NK-92 treated with Interleukin-12 subunit alpha and Interleukin-12 subunit beta, amount 100 ng/mL, for 24 hours (cell line): ENCODE data around the gene KATNBL1.

Experiments used
- DNase-seq: peaks from one replicate; lab custom pipeline; 2025; lab: John Stamatoyannopoulos, UW

KATNBL1 gene

DNA sequence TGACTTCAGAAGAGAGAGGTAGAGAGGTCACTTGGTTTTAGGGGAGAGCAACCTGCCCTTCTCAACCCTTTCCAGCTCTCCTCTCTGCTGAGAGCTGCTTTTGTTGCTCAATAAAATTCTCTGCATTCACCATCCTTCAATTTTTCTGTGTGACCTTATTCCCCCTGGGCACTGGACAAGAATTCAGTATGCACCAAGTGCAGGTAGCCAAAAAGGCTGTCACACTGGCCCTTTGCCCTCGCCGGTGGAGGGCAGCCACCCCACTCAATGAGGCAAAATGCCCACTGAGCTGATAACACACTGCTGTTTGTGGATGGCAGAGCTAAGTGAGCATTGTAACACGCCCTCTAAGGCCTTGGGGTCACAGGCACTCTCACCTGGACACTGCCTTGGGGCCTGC lies 95.2 kb downstream of the KATNBL1 start:
- DNase-seq, result no peak

DNA sequence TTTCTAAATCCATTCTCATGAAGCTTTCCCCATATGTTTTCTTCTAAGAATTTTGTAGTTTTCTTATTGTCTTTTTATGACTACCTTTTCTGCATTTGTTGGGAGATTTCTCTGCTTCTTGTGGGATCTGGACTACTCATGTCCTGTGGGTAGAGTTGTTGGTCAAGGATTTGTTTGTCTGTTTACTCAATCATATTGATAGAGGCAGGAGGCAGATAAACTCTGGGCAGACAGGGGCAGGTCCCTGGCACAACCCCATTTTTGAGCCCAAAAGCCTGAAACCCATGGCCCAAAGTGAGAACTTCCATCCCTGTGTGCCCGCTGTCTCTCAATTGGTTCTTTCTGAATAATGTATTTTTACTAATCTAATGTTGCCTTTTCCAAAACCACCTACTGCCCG lies 95.7 kb downstream of the KATNBL1 start:
- no peak for DNase-seq

DNA sequence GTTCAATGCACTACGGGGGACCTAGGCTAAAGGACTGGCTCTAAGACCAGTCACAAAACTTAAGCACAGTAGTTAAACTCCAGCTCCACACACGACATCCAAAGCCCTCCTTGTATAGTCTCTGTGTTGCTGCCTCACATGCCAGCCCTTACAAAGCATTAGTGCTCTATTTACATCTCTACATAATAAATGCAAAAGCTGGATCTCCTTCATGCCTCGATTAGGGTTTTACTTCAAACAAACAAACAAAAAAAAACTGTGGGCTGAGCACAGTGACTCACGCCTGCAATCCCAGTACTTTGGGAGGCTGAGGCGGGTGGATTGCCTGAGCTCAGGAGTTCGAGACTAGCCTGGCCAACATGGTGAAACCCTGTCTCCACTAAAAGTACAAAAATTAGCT lies 98.4 kb downstream of the KATNBL1 start:
- no peak for DNase-seq

DNA sequence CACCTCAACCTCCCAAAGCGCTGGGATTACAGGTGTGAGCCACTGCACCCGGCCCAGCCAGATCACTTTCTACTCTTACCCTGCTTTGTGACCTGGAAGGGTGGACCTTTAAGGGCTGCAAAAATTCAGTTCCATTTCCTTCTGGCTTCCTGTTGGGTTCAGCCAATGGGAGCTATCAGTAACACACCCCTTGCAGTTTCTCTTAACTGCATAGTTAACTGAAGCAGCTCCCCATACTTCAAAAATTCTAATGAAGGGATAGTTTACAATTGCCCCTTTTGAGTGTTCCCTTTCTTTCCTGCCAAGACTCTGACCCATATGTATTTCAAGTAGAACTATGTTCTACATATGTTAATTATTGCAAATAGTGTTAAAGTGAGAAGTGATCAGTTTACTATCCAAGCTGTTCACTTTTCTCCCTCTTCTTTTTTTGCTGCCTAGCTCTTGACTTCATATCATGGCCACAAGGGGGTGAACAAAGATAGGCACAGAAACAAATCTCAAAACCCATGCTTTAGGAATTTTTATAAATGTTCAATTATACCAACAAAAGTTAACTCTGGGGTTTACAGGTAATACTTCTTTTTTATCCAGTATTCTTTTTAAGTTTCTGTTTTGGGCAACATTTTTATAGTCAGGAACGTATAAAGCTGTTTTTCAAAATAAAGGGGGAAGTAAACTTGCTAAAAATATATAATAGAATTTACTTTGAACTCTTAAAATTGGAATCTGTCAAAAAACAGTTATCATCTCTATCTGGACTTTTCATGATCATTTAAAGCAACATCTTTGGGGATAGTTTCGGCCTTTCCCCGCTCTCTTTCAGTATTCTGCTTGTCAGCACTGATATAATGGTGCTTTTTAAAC lies 99.9 kb downstream of the KATNBL1 start:
- no peak for DNase-seq

DNA sequence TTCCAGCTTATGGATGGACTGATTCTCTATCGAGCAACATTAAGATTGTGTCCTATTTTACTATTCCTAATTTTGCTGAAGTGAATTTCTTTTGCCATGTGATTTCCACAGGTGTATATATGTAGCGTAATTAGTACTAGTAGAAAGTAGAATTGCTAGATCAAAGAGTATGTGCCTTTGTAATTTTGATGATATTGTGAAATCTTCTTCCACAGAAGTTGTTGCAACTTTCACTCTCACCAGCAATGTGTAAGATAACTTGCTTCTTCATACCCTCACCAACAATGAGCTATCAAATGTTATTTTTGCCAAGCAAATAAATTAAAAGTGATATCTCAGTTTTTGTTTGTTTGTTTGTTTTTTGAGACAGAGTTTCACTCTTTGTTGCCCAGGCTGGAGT lies 102.6 kb downstream of the KATNBL1 start:
- no peak for DNase-seq

DNA sequence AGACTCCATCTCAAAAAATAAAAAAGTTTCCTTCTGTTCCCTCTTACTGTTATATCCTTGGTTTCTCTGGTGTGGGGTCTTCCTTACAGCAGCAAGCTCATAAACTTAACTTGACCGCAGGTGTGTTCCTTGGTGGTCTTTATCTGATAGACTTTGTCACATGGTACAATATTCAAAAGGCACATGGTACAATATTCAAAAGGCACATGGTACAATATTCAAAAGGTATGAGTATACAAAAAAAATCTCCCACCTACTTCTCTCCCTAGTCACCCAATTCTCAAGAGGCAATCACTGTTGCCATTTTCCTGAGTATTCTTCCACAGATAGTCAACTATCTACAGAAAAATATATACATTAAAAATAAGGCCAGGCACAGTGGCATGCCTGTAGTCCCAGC lies 103.5 kb downstream of the KATNBL1 start:
- no peak for DNase-seq

DNA sequence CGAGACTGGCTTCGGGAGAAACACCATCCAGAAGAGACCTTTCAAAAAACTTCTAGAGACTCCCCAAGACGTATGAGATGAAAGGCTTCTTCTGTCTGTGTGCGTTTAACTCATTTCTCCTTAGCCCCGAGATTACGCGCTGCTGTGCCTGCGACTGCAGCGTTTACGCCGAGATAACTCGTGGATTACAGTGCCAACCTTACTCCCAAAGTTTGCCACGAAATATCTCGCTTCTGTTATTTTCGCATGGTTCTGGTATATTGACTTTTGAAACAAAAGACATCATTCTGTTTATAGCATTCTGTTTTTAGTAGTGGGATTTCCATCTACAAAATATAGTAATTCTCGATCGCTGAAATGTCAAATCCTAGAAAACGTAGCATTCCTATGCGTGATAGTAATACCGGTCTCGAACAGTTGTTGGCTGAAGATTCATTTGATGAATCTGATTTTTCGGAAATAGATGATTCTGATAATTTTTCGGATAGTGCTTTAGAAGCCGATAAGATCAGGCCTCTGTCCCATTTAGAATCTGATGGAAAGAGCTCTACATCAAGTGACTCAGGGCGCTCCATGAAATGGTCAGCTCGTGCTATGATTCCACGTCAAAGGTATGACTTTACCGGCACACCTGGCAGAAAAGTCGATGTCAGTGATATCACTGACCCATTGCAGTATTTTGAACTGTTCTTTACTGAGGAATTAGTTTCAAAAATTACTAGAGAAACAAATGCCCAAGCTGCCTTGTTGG lies 107.5 kb downstream of the KATNBL1 start:
- no peak for DNase-seq

DNA sequence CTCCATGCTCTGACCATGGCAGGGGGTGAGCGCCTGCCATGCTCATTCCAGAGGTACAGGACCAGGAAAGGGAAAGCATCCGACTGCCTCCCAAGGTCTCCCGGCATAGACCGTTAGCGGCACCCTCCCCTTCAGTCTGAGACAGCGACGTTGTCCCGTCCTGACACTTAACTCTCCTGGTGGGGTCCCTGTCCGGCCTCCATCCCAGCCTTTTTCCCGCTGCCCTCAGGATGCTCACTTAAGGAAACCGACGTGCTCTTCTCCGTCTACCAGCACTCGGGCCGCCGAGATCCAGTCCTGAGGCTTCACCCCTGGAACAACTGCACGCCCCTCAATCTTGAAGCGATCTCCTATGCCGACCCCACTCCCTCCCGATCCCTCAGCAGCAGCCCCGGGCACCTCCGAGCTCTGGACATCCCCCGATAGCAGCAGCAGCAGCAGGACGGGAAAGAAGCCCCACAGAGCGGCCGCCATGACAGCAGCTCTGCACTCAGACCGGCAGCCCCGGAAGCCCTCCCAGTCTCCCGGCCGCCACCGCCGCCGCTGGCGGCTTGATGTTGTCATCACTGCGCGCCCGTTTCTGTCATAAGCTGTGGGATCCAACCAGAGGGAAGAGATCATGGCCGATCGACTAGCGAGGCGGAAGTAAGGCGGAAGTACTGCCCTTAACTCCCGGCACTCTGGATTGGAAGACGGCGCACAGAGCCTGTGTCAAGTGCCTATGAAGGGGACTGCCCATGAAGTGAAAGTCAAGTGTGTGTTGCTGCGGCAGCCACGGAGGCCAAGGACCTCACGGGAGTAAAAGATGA lies 108.3 kb downstream of the KATNBL1 start, which contains the start of the genes EMC7 and PGBD4:
Gene EMC7 (minus strand): TSS at position 497 of the 809 bp plus-strand sequence. CDS start 23 bp downstream, at position 474.
Gene PGBD4 (plus strand): TSS at position 718 of the 809 bp plus-strand sequence. CDS start 449 bp downstream, outside the sequence.
- peak; percentile 98 for DNase-seq

DNA sequence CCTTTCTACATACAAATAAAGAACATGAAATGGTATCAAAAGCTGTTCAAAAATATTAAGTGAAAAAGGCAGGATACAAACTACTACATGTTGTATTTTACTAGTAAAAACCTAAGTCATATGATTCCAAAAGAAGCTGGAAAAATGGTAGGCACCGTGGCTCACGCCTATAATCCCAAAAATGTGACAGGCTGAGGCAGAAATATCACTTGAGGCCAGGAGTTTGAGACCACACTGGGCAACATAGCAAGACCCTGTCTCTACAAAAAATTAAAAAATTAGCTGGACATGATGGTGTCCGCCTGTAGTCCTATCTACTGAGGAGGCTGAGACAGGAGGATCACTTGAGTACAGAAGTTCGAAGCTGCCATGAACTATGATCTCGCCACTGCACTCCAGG lies 110.0 kb downstream of the KATNBL1 start:
- DNase-seq, result no peak
